ENCODE data around the gene PAM.

DNA sequence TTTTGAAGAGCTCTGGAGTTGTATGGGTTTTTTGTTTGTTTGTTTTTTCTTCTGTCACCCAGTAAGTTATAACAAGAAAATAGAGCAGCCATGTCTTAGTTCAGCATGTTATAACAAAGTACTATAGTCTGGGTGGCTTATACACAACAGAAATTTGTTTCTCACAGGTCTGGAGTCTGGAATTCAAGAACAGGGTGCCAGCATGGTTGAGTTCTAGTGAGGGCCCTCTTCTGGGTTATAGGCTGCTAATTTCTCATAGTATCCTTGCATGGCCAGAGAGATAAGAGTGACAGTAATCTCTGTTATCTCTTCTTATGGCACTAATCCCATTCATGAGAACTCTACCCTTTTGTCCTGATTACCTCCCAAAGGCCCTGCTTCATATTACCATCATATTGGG, 250.2 kb downstream of the PAM start:
- TF ChIP-seq, protein P1, sequence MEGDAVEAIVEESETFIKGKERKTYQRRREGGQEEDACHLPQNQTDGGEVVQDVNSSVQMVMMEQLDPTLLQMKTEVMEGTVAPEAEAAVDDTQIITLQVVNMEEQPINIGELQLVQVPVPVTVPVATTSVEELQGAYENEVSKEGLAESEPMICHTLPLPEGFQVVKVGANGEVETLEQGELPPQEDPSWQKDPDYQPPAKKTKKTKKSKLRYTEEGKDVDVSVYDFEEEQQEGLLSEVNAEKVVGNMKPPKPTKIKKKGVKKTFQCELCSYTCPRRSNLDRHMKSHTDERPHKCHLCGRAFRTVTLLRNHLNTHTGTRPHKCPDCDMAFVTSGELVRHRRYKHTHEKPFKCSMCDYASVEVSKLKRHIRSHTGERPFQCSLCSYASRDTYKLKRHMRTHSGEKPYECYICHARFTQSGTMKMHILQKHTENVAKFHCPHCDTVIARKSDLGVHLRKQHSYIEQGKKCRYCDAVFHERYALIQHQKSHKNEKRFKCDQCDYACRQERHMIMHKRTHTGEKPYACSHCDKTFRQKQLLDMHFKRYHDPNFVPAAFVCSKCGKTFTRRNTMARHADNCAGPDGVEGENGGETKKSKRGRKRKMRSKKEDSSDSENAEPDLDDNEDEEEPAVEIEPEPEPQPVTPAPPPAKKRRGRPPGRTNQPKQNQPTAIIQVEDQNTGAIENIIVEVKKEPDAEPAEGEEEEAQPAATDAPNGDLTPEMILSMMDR (IDR thresholded peaks at IDR 0.05 in 2 of 3, conservative IDR thresholded peaks at IDR 0.05 in 1 of 3; ENCODE audit: borderline replicate concordance in 1 of 3, insufficient read depth in 1 of 3, low read depth in 2 of 3, low read length in 2 of 3): no peak
- TF ChIP-seq RAD21 (IDR thresholded peaks at IDR 0.05; ENCODE audit: low read depth): no peak
- TF ChIP-seq EZH2 (IDR thresholded peaks at IDR 0.05): no peak
- TF ChIP-seq EZH2phosphoT487 (IDR thresholded peaks at IDR 0.05; ENCODE audit: borderline replicate concordance): no peak
- no peak for TF ChIP-seq POLR2A (IDR thresholded peaks at IDR 0.05; ENCODE audit: borderline replicate concordance, extremely low read depth, insufficient read depth, insufficient read length)
- TF ChIP-seq, protein P2, sequence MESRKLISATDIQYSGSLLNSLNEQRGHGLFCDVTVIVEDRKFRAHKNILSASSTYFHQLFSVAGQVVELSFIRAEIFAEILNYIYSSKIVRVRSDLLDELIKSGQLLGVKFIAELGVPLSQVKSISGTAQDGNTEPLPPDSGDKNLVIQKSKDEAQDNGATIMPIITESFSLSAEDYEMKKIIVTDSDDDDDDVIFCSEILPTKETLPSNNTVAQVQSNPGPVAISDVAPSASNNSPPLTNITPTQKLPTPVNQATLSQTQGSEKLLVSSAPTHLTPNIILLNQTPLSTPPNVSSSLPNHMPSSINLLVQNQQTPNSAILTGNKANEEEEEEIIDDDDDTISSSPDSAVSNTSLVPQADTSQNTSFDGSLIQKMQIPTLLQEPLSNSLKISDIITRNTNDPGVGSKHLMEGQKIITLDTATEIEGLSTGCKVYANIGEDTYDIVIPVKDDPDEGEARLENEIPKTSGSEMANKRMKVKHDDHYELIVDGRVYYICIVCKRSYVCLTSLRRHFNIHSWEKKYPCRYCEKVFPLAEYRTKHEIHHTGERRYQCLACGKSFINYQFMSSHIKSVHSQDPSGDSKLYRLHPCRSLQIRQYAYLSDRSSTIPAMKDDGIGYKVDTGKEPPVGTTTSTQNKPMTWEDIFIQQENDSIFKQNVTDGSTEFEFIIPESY (IDR thresholded peaks at IDR 0.05; ENCODE audit: extremely low read depth, insufficient replicate concordance, low read length): no peak
- no peak for TF ChIP-seq CEBPB (IDR thresholded peaks at IDR 0.05; ENCODE audit: low read depth)
- TF ChIP-seq, protein P3, sequence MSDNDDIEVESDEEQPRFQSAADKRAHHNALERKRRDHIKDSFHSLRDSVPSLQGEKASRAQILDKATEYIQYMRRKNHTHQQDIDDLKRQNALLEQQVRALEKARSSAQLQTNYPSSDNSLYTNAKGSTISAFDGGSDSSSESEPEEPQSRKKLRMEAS (IDR thresholded peaks at IDR 0.05): no peak
- TF ChIP-seq YY1 (IDR thresholded peaks at IDR 0.05; ENCODE audit: extremely low read depth, insufficient replicate concordance, low read depth, low read length): no peak
- TF ChIP-seq, protein P4, sequence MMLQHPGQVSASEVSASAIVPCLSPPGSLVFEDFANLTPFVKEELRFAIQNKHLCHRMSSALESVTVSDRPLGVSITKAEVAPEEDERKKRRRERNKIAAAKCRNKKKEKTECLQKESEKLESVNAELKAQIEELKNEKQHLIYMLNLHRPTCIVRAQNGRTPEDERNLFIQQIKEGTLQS (IDR thresholded peaks at IDR 0.05): no peak
